Measurements from ENCODE around the gene SPTLC3. TPM values are rescaled to one million over a fixed set of nuclear protein-coding genes. Genes with fewer than 3 reads are reported as not detected.

SPTLC3 gene
- total and polyA plus RNA-seq, 5 donors, result 4.2 to 16.9 (median 13.1) TPM

- Histone ChIP-seq H3K27me3 (ENCODE audit: control insufficient read depth, insufficient read depth) (no peaks in the 10 kb centered on the region), H3K4me1 (ENCODE audit: control insufficient read depth, insufficient read depth, low read length) (no peaks in the 10 kb centered on the region), H3K27ac (ENCODE audit: low read length) (no peak overlapping the region), H3K9me3 (ENCODE audit: control insufficient read depth, low read length) (no peaks in the 10 kb centered on the region), H3K4me3 (ENCODE audit: low read length) (no peak overlapping the region)
- ATAC-seq (no peak), DNase-seq (no peak)
- intact Hi-C loops (cut with DNase I), result no loop called here
- WGBS, result 91% methylated on average over 3 of the region's 3 CpGs
Measured at GRCh38 chr20:13061381-13061780, 52.6 kb downstream of the SPTLC3 start.

GRCh38 chr20:13062789-13063188 is 54.0 kb downstream of the SPTLC3 start:
- intact Hi-C loops (cut with DNase I), result no loop called here
- no peak for DNase-seq
- H3K27ac ChIP-seq (ENCODE audit: low read length), result no peak overlapping the region
- no peak overlapping the region for H3K4me3 ChIP-seq (ENCODE audit: low read length)
- ATAC-seq, result no peak
- no peaks in the 10 kb centered on the region for H3K9me3 ChIP-seq (ENCODE audit: control insufficient read depth, low read length)
- H3K4me1 ChIP-seq (ENCODE audit: control insufficient read depth, insufficient read depth, low read length), result no peaks in the 10 kb centered on the region
- WGBS, result 50% methylated on average over 2 of the region's 2 CpGs
- no peaks in the 10 kb centered on the region for H3K27me3 ChIP-seq (ENCODE audit: control insufficient read depth, insufficient read depth)

- WGBS, result 68% methylated on average over 3 of the region's 3 CpGs
- ATAC-seq (no peak), DNase-seq (no peak)
- Histone ChIP-seq H3K27ac (ENCODE audit: low read length) (no peak overlapping the region), H3K27me3 (ENCODE audit: control insufficient read depth, insufficient read depth) (no peaks in the 10 kb centered on the region), H3K4me1 (ENCODE audit: control insufficient read depth, insufficient read depth, low read length) (no peaks in the 10 kb centered on the region), H3K4me3 (ENCODE audit: low read length) (no peak overlapping the region), H3K9me3 (ENCODE audit: control insufficient read depth, low read length) (no peaks in the 10 kb centered on the region)
- intact Hi-C loops (cut with DNase I), result no loop called here
Measured at GRCh38 chr20:13068336-13068735, 59.6 kb downstream of the SPTLC3 start.

DNA sequence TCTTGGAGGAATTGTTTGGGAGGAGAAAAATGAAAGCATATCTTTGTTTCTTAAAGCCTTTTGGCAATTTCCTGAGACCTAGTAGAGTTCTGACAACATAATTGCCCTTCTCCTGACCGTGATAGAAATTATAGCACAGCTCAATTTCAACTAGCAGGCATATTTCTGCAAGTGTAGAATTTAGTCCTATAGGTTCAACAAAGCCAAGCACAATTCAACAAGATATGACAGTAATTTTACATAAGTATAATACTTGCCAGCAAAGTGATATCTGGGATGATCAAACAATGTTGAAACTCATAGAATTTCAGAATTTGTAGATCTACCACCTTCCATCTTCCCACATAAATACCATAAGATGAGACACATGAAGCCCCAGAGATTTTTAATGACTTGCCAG is 73.1 kb downstream of the SPTLC3 start:
- intact Hi-C loops (cut with DNase I), result no loop called here
- no peak overlapping the region for H3K27ac ChIP-seq (ENCODE audit: low read length)
- DNase-seq (no peak), ATAC-seq (no peak)
- no peaks in the 10 kb centered on the region for H3K27me3 ChIP-seq (ENCODE audit: control insufficient read depth, insufficient read depth)
- WGBS, result 77% methylated on average over 1 of the region's 1 CpG
- no peaks in the 10 kb centered on the region for H3K9me3 ChIP-seq (ENCODE audit: control insufficient read depth, low read length)
- no peaks in the 10 kb centered on the region for H3K4me1 ChIP-seq (ENCODE audit: control insufficient read depth, insufficient read depth, low read length)
- no peak overlapping the region for H3K4me3 ChIP-seq (ENCODE audit: low read length)

DNA sequence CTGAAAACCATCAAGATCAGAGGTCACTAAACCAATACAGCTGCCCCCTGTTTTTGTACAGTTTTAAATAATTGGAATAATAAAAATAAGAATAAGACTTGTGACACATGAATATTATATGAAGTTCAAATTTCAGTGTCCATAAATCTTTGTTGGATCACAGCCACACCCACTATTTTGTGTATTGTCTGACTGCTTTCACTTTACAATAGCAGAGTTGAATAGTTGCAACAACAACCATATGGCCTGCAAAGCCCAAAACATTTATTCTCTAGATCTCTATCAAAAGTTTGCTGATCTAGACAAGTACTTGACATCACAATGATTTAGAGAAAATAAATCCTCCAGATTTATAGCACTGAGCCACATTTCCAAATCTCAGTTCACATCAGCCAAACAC is 73.6 kb downstream of the SPTLC3 start:
- Histone ChIP-seq H3K9me3 (ENCODE audit: control insufficient read depth, low read length) (no peaks in the 10 kb centered on the region), H3K4me3 (ENCODE audit: low read length) (no peak overlapping the region), H3K4me1 (ENCODE audit: control insufficient read depth, insufficient read depth, low read length) (no peaks in the 10 kb centered on the region), H3K27me3 (ENCODE audit: control insufficient read depth, insufficient read depth) (no peaks in the 10 kb centered on the region), H3K27ac (ENCODE audit: low read length) (no peak overlapping the region)
- DNase-seq (no peak), ATAC-seq (no peak)
- intact Hi-C loops (cut with DNase I), result no loop called here

DNA sequence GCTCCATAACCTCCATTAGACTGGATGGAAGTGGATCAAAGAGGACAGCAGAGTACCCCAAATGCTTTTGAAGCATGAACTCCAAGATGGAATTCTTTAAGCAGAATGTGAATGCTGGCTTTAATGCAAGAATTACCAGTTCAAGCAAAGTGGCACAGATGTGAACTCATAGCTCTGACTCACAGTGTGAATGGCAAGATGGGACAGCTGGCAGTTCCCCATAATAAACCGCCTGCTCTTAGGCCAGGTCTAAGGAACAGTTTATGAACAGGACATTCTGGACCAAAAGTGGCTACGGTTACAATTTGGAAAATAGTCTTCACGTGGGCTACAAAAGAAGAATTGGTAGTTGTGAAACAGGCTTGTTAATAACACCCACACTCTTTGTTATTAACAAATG is 76.5 kb downstream of the SPTLC3 start:
- no peak for ATAC-seq
- WGBS, result 60% methylated on average over 3 of the region's 3 CpGs
- intact Hi-C loops (cut with DNase I), result no loop called here

GRCh38 chr20:13089950-13090469 is 81.2 kb downstream of the SPTLC3 start:
- DNase-seq (no peak), ATAC-seq (no peak)
- Histone ChIP-seq H3K27ac (ENCODE audit: low read length) (no peak overlapping the region), H3K27me3 (ENCODE audit: control insufficient read depth, insufficient read depth) (no peaks in the 10 kb centered on the region), H3K9me3 (ENCODE audit: control insufficient read depth, low read length) (no peaks in the 10 kb centered on the region), H3K4me3 (ENCODE audit: low read length) (no peak overlapping the region), H3K4me1 (ENCODE audit: control insufficient read depth, insufficient read depth, low read length) (no peaks in the 10 kb centered on the region)
- intact Hi-C loops (cut with DNase I), result no loop called here
- 84% methylated on average over 1 of the region's 1 CpG for WGBS

More for the DNA sequence above, 76.5 kb downstream of the SPTLC3 start:
- no peak overlapping the region for H3K27ac ChIP-seq (ENCODE audit: low read length)
- H3K27me3 ChIP-seq (ENCODE audit: control insufficient read depth, insufficient read depth), result no peaks in the 10 kb centered on the region
- H3K4me3 ChIP-seq (ENCODE audit: low read length), result no peak overlapping the region
- H3K4me1 ChIP-seq (ENCODE audit: control insufficient read depth, insufficient read depth, low read length), result no peaks in the 10 kb centered on the region
- H3K9me3 ChIP-seq (ENCODE audit: control insufficient read depth, low read length), result no peaks in the 10 kb centered on the region
- no peak for DNase-seq

DNA sequence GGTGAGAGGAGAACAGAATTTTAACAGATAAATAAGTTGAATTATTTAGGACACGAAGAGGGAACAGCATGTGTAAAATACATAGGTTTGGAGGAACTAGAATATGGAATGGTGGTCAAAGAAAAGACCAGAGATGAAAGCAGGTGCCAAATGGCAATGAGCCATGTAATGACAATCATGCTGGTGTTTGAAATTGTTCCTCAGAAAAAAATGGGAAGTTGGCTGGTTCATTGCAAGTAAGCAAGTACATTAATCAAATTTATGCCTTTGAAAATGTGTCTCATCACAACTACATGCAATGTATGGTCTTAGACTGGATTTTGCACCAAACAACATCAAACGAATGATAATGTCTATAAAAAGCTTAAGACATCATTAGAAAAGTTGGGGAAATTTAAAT is 83.3 kb downstream of the SPTLC3 start:
- no peak overlapping the region for H3K4me3 ChIP-seq (ENCODE audit: low read length)
- WGBS, result 71% methylated on average over 2 of the region's 2 CpGs
- intact Hi-C loops (cut with DNase I), result no loop called here
- no peak for ATAC-seq
- no peaks in the 10 kb centered on the region for H3K27me3 ChIP-seq (ENCODE audit: control insufficient read depth, insufficient read depth)
- H3K9me3 ChIP-seq (ENCODE audit: control insufficient read depth, low read length), result no peaks in the 10 kb centered on the region
- no peaks in the 10 kb centered on the region for H3K4me1 ChIP-seq (ENCODE audit: control insufficient read depth, insufficient read depth, low read length)
- H3K27ac ChIP-seq (ENCODE audit: low read length), result no peak overlapping the region
- no peak for DNase-seq

DNA sequence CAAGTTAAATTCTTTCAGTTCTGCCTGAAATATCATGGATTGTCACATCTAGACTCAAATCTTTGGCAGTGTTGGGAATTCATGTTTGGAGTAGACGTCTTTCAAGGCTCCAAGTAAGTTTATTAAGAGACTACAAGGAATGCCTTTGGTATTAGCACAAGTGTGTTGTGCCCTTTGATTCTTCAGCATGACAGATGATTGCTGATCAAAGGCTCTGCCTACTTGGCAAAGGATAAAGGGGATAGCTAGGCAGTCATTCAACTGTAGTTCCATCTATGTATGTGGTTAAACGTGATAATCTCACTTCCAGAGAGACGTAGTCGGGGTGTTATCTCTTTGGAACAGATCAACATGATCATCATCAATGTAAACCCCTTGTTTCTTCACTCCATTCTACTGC is 86.2 kb downstream of the SPTLC3 start:
- Histone ChIP-seq H3K9me3 (ENCODE audit: control insufficient read depth, low read length) (no peaks in the 10 kb centered on the region), H3K4me3 (ENCODE audit: low read length) (no peak overlapping the region), H3K4me1 (ENCODE audit: control insufficient read depth, insufficient read depth, low read length) (no peaks in the 10 kb centered on the region), H3K27ac (ENCODE audit: low read length) (no peak overlapping the region), H3K27me3 (ENCODE audit: control insufficient read depth, insufficient read depth) (no peaks in the 10 kb centered on the region)
- no peak for DNase-seq
- WGBS, result 48% methylated on average over 4 of the region's 4 CpGs
- ATAC-seq, result no peak
- intact Hi-C loops (cut with DNase I), result no loop called here

DNA sequence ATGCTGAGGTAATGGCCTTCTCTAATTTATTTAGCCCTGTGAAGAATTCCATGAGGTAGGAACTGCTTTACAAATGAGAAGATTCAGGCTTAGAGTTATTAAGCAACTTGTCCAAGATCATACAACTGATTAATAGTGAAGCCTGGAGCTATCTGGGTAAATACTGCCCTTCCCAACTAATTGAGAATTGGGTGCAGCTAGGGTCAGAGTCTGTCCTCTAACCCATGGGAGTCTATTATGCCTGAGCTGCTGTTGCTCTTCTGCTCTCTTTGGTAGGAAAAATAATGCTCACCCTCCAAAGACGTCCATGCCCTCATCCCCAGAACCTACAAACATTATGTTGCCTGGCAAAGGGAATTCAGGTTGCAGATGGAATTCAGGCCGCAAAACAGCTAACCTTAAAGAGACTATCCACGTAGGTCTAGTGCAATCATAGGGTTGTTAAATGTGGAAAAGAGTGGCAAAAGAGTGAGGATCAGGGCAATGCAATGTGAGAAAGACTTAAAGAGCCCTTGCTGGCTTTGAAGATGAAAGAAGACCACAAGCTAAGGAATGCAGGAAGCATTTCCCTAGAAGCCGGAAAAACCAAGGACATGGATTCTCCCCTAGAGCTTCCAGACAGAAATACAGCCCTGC is 90.1 kb downstream of the SPTLC3 start:
- DNase-seq (no peak), ATAC-seq (no peak)
- Histone ChIP-seq H3K4me3 (ENCODE audit: low read length) (no peak overlapping the region), H3K4me1 (ENCODE audit: control insufficient read depth, insufficient read depth, low read length) (no peaks in the 10 kb centered on the region), H3K27me3 (ENCODE audit: control insufficient read depth, insufficient read depth) (no peaks in the 10 kb centered on the region), H3K27ac (ENCODE audit: low read length) (no peak overlapping the region), H3K9me3 (ENCODE audit: control insufficient read depth, low read length) (no peaks in the 10 kb centered on the region)
- WGBS, result 88% methylated on average over 4 of the region's 4 CpGs
- intact Hi-C loops (cut with DNase I), result no loop called here

GRCh38 chr20:13099676-13100075 is 90.9 kb downstream of the SPTLC3 start:
- intact Hi-C loops (cut with DNase I), result loop anchor here in 1 of 4 donors (5.0 to 10.0 kb wide), 2 partner anchors 125 to 172 kb away; no protein-coding TSS in a partner anchor
- Histone ChIP-seq H3K27me3 (ENCODE audit: control insufficient read depth, insufficient read depth) (no peaks in the 10 kb centered on the region), H3K9me3 (ENCODE audit: control insufficient read depth, low read length) (no peaks in the 10 kb centered on the region), H3K4me1 (ENCODE audit: control insufficient read depth, insufficient read depth, low read length) (no peaks in the 10 kb centered on the region), H3K4me3 (ENCODE audit: low read length) (no peak overlapping the region), H3K27ac (ENCODE audit: low read length) (no peak overlapping the region)
- ATAC-seq (no peak), DNase-seq (no peak)

DNA sequence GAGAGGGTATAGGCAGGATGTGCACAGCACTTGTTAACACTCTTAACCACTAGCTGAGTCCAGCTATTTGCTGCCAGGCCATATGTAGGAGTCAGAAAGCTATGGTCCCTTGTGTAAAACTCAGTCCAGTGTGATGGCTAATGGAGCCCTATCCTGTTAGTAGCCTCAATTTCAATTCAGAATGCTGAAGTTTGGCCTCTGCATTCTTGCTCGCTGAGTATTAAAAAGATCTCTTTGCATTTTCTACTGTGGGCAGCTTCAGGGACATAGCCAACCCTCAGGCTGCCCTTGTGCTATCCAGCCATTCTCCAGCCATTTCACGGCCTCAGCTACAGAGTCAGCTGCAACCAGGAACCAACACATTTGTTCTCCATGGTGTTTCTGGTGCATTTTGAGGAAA is 92.5 kb downstream of the SPTLC3 start:
- Histone ChIP-seq H3K27ac (ENCODE audit: low read length) (no peak overlapping the region), H3K9me3 (ENCODE audit: control insufficient read depth, low read length) (no peaks in the 10 kb centered on the region), H3K4me3 (ENCODE audit: low read length) (no peak overlapping the region), H3K27me3 (ENCODE audit: control insufficient read depth, insufficient read depth) (no peaks in the 10 kb centered on the region), H3K4me1 (ENCODE audit: control insufficient read depth, insufficient read depth, low read length) (no peaks in the 10 kb centered on the region)
- ATAC-seq (no peak), DNase-seq (no peak)
- intact Hi-C loops (cut with DNase I), result loop anchor here in 1 of 4 donors (5.0 to 10.0 kb wide), 2 partner anchors 126 to 174 kb away; no protein-coding TSS in a partner anchor
- 90% methylated on average over 2 of the region's 2 CpGs for WGBS

Data from right cardiac atrium (tissue), 5 donors.